Activated gamma-delta T cell (primary cell): ENCODE data around the gene ADGRF1.
"Not testable (repeated sequence)": the region's sequence is repeated elsewhere in the genome, so short reads cannot be mapped to it uniquely, and the experiment has no call there.

ENCODE experiments used
- DNase-seq: peaks from one replicate; lab custom pipeline; 2025; lab: John Stamatoyannopoulos, UW

Gene ADGRF1

DNA sequence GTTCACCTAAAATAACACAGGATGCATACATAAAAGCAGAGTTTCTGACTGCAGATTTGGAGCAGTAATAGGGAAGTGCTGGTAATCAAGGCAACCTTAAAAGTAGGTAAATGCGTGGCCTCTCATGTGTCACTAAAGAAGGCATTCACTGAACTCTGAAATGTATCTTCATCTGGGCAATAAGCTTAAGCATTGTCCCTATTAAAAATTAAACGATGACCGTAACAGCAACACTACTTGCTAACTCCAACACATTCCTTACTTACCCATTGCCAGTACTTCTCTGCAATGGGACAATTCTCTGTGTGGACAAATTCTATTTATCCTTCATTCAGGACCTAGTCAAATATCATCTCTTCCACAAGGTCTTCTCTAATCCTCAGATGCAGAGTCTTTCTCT lies 19.9 kb downstream of the ADGRF1 start:
- no peak for DNase-seq

- no peak for DNase-seq
These were observed 22.2 kb downstream of the ADGRF1 start for GRCh38 chr6:47019941-47020340.

GRCh38 chr6:47016909-47017308 lies 25.2 kb downstream of the ADGRF1 start:
- no peak for DNase-seq

GRCh38 chr6:47016261-47016660 lies 25.9 kb downstream of the ADGRF1 start:
- DNase-seq = no peak

DNA sequence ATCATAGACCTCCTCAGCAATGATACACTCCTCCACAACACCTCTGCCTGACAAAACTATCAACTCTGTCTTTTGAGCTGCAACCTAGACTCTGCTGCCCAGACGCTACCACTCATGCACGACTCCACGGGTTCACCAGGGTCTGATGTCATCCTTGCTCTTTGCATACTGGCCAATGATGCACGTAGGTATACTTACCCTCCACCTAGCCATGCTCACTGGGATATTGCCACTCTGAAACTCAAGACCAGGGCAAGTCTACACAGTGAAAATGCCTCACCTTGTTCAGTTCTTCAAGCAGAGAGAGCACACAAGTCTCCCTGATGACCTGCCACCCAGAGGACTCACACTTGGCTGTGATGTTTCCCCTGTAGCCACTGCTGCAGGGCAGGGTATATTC lies 27.7 kb downstream of the ADGRF1 start:
- DNase-seq = no peak

GRCh38 chr6:47009583-47009982 lies 32.5 kb downstream of the ADGRF1 start:
- DNase-seq = no peak

GRCh38 chr6:47008397-47008763 lies 33.8 kb downstream of the ADGRF1 start:
- no peak for DNase-seq

- no peak for DNase-seq
These were observed 34.3 kb downstream of the ADGRF1 start for GRCh38 chr6:47007657-47008396.

DNA sequence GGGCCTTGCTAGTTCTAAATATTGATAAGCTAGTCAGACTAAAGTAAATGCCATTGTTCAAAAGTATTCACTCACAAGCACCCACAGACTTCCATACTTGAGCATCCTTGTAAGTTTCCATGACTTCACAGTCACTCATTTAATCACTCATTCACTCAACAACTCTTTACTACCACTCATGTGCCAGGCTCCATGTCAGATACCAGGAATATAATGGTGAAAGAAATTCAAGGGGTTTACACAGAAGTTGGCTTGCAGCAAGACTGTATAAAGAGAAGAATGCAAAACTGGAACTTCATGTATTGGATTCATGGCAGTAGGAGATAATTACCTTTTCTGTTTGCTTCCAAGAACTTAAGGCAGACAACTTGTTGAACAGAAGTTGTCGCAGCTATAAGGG lies 36.6 kb downstream of the ADGRF1 start:
- no peak for DNase-seq

GRCh38 chr6:47004463-47004862 lies 37.7 kb downstream of the ADGRF1 start:
- DNase-seq = no peak

GRCh38 chr6:47000842-47001241 lies 41.3 kb downstream of the ADGRF1 start:
- no peak for DNase-seq

GRCh38 chr6:46998436-46999017 lies 43.6 kb downstream of the ADGRF1 start:
- DNase-seq = no peak

DNA sequence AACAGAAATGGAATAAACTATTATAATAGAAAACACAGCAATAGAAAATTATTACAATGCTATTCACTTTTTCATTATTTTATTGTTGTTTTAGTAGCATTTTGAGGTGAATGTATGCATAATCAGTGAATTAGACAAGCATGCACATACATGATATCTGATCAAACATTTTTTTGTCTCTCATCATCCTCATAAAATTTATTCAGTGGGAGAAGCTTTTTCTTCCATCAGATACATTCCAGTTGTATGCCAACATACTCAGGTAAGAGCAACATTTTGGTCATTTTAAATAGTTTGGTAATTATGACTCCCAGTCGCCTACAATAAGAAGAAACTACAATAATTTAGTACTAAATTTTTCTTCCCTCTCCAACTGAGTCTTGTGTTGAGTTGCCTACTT lies 44.5 kb downstream of the ADGRF1 start:
- DNase-seq = no peak

- no peak for DNase-seq
These were observed 45.1 kb downstream of the ADGRF1 start for GRCh38 chr6:46996860-46997641.

- no peak for DNase-seq
These were observed 47.2 kb downstream of the ADGRF1 start for GRCh38 chr6:46994933-46995332.

- no peak for DNase-seq
These were observed 48.3 kb downstream of the ADGRF1 start for GRCh38 chr6:46993846-46994245.

DNA sequence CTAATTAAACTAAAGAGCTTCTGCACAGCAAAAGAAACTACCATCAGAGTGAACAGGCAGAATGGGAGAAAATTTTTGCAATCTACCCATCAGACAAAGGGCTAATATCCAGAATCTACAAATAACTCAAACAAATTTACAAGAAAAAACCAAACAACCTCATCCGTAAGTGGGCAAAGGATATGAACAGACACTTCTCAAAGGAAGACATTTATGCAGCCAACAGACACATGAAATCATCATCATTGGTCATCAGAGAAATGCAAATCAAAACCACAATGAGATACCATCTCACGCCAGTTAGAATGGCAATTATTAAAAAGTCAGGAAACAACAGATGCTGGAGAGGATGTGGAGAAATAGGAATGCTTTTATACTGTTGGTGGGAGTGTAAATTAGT lies 49.7 kb downstream of the ADGRF1 start:
- DNase-seq = not testable (repeated sequence)

DNA sequence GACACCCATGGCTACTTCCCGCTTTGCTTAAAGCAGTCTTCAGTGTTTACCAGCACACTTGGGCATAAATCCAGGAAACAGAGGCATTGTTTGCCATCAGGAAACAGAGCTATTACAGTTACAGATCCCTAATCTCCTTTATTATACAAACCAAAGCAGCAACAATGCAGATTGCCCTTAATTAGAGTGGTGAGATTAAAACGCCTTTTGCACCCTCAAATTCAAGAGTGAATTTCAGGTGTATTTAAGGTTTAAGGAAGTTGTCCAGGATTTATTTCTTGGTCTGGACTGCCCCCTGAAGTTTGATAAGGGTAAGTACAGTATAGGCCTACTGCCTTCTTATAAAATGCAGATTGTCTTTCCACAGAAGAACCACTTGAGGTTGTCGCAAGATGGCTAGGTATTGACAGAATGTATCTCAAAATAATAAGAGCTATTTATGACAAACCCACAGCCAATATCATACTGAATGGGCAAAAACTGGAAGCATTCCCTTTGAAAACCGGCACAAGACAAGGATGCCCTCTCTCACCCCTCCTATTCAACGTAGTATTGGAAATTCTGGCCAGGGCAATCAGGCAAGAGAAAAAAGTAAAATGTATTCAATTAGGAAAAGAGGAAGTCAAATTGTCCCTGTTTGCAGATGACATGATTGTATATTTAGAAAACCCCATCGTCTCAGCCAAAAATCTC lies 51.2 kb downstream of the ADGRF1 start:
- not testable (repeated sequence) for DNase-seq

GRCh38 chr6:46990031-46990644 lies 52.0 kb downstream of the ADGRF1 start:
- DNase-seq = no peak

- no peak for DNase-seq
These were observed 52.7 kb downstream of the ADGRF1 start for GRCh38 chr6:46989398-46989797.

- no peak for DNase-seq
These were observed 56.2 kb downstream of the ADGRF1 start for GRCh38 chr6:46985943-46986342.

DNA sequence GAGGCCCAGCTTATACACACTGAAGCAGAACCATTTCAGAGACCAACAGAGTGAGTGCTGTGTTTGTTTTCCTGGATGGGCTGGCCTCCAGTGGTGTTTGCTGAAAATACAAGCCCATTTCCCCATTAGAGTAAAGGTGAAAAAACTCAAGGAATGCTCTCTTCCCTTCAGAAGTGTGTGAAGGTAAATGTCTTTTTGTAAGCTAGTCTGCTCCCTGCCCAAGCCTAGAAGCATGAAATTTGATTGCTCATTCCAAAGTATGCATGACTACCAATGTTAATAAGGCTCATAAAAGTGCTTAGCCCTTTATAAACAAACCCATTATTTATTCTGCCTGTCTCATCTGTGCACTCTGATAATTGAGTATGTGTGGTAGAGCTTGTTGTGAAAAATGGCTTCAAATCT lies 59.1 kb downstream of the ADGRF1 start:
- DNase-seq = no peak
